Endothelial cell (in vitro differentiated cells): Measurements from ENCODE around the gene ZBTB12. TPM values are rescaled to one million over a fixed set of nuclear protein-coding genes. Genes with fewer than 3 reads are reported as not detected.
"Not testable (repeated sequence)": the region's sequence is repeated elsewhere in the genome, so short reads cannot be mapped to it uniquely, and the experiment has no call there.

Experiments used
- DNase-seq: peaks from one replicate; pipeline ENCODE4 v3.0.0; 2021; ENCODE audit warnings: low spot score
- H3K27ac Mint-ChIP-seq: one replicate; pipeline ENCODE4 v1.8.0; 2021; ENCODE audit warnings: mixed read lengths, inconsistent platforms; ENCODE audit not compliant: unreplicated experiment
- H3K27me3 Mint-ChIP-seq: one replicate; pipeline ENCODE4 v1.8.0; 2021; ENCODE audit warnings: mild to moderate bottlenecking, moderate library complexity, mixed read lengths, inconsistent platforms; ENCODE audit not compliant: unreplicated experiment
- H3K36me3 Mint-ChIP-seq: one replicate; pipeline ENCODE4 v1.8.0; 2021; ENCODE audit warnings: mild to moderate bottlenecking, low read depth, mixed read lengths, inconsistent platforms; ENCODE audit not compliant: unreplicated experiment
- H3K4me1 Mint-ChIP-seq: one replicate; pipeline ENCODE4 v1.8.0; 2021; ENCODE audit warnings: mild to moderate bottlenecking, mixed read lengths, inconsistent platforms; ENCODE audit not compliant: unreplicated experiment
- H3K4me3 Mint-ChIP-seq: one replicate; pipeline ENCODE4 v1.8.0; 2021; ENCODE audit warnings: mild to moderate bottlenecking, mixed read lengths, inconsistent platforms; ENCODE audit not compliant: unreplicated experiment
- H3K9me3 Mint-ChIP-seq: one replicate; pipeline ENCODE4 v1.8.0; 2021; ENCODE audit warnings: mixed read lengths, inconsistent platforms; ENCODE audit not compliant: unreplicated experiment
- CTCF ChIP-seq: fragments of 200-600 bp; sonication (generic); IDR thresholded peaks from one replicate; pipeline ENCODE4 v1.5.0; 2021; ENCODE audit warnings: antibody characterized with exemption; ENCODE audit not compliant: unreplicated experiment
- total RNA-seq: library from RNA; stranded (reverse); fragmentation: NEBNext Ultra II Directional; extraction: Animal tissue kit (Norgen Biotek cat#: 25700); gene quantifications from one replicate; pipeline ENCODE4 v1.2.1, GENCODE V29; 2021; ENCODE audit not compliant: unreplicated experiment

The ZBTB12 gene
- total RNA-seq, 1 donor from 2014 or later: 9.0 TPM

- Mint-ChIP-seq H3K36me3 (peaks cover 3% of the 10 kb centered on the region), H3K27me3 (peaks cover 3% of the 10 kb centered on the region)
Observed at GRCh38 chr6:31870385-31870921, 31.4 kb downstream of the ZBTB12 start.

GRCh38 chr6:31869343-31869742, 32.5 kb downstream of the ZBTB12 start:
- TF ChIP-seq CTCF: no peak
- no peak for DNase-seq
- Mint-ChIP-seq H3K27me3 (peaks cover 5% of the 10 kb centered on the region), H3K36me3 (peaks cover 3% of the 10 kb centered on the region), H3K27ac (no peak overlapping the region), H3K4me1 (peaks cover 4% of the 10 kb centered on the region), H3K4me3 (no peak overlapping the region), H3K9me3 (no peaks in the 10 kb centered on the region)

More at GRCh38 chr6:31870385-31870921, 31.4 kb downstream of the ZBTB12 start:
- no peak for TF ChIP-seq CTCF
- Mint-ChIP-seq H3K4me3 (no peak overlapping the region), H3K4me1 (peaks cover 4% of the 10 kb centered on the region), H3K27ac (no peak overlapping the region), H3K9me3 (no peaks in the 10 kb centered on the region)
- no peak for DNase-seq

- not testable (repeated sequence) for H3K4me3 Mint-ChIP-seq, H3K27me3 Mint-ChIP-seq, H3K36me3 Mint-ChIP-seq, DNase-seq, H3K27ac Mint-ChIP-seq, H3K4me1 Mint-ChIP-seq, H3K9me3 Mint-ChIP-seq
Observed at GRCh38 chr6:31868658-31868971, 33.3 kb downstream of the ZBTB12 start.

GRCh38 chr6:31865205-31866118, 36.4 kb downstream of the ZBTB12 start:
- H3K27ac Mint-ChIP-seq: peak overlapping the region; percentile 42

GRCh38 chr6:31864818-31865204, 37.1 kb downstream of the ZBTB12 start:
- peak overlapping the region; percentile 42 for H3K27ac Mint-ChIP-seq
- no peaks in the 10 kb centered on the region for H3K9me3 Mint-ChIP-seq
- H3K27me3 Mint-ChIP-seq: peaks cover 14% of the 10 kb centered on the region
- no peaks in the 10 kb centered on the region for H3K36me3 Mint-ChIP-seq
- H3K4me3 Mint-ChIP-seq: no peak overlapping the region
- DNase-seq: no peak
- no peak for TF ChIP-seq CTCF
- H3K4me1 Mint-ChIP-seq: peaks cover 3% of the 10 kb centered on the region

More at GRCh38 chr6:31865205-31866118, 36.4 kb downstream of the ZBTB12 start:
- peaks cover 14% of the 10 kb centered on the region for H3K27me3 Mint-ChIP-seq
- no peaks in the 10 kb centered on the region for H3K9me3 Mint-ChIP-seq
- DNase-seq: no peak
- no peaks in the 10 kb centered on the region for H3K36me3 Mint-ChIP-seq
- TF ChIP-seq CTCF: no peak
- peaks cover 3% of the 10 kb centered on the region for H3K4me1 Mint-ChIP-seq
- no peak overlapping the region for H3K4me3 Mint-ChIP-seq

- not testable (repeated sequence) for H3K36me3 Mint-ChIP-seq, H3K4me1 Mint-ChIP-seq, DNase-seq, H3K9me3 Mint-ChIP-seq, H3K27ac Mint-ChIP-seq
- Mint-ChIP-seq H3K27me3 (peaks cover 14% of the 10 kb centered on the region), H3K4me3 (peak overlapping the region; percentile 95)
Observed at GRCh38 chr6:31864123-31864562, 37.7 kb downstream of the ZBTB12 start.
